Measurements from ENCODE around the gene ST8SIA3. TPM values are rescaled to one million over a fixed set of nuclear protein-coding genes. Genes with fewer than 3 reads are reported as not detected.

ST8SIA3 gene
- polyA plus RNA-seq, 1 donor (not counting 4 experiments of a cell fraction or from before 2014, with no cell fraction given) = not detected

DNA sequence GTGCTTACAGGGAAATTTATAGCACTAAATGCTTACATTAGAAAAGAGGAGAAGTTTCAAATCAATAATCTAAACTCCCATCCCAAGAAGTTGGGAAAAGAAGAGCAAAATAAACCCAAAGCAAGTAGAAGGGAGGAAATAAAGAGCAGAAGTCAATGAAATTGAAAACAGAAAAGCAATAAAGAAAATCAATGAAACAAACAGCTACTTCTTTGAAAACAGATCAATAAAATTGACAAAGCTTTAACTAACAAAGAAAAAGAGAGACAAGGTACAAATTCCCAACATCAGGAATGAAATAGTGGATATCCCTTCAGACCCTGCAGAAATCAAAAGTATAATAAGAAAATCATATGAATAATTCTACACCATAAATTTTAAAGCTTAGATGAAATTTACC, 57.3 kb downstream of the ST8SIA3 start:
- Histone ChIP-seq H3K9me1 (ENCODE audit: control insufficient read depth, extremely low read depth, insufficient read depth, low read length) (no peaks in the 10 kb centered on the region), H3K27me3 (ENCODE audit: control insufficient read depth, extremely low read depth, insufficient read depth, low read length) (no peaks in the 10 kb centered on the region), H3K4me1 (ENCODE audit: control insufficient read depth, extremely low read depth, insufficient read depth, low read length) (no peaks in the 10 kb centered on the region), H3K9ac (ENCODE audit: control insufficient read depth, extremely low read depth, insufficient read depth, low read length) (no peak overlapping the region), H3K79me2 (ENCODE audit: control insufficient read depth, insufficient read depth, low read length) (no peaks in the 10 kb centered on the region), H3K9me3 (ENCODE audit: control insufficient read depth, low read depth, low read length) (no peaks in the 10 kb centered on the region), H4K20me1 (ENCODE audit: control insufficient read depth, extremely low read depth, insufficient read depth, low read length) (no peaks in the 10 kb centered on the region), H3K36me3 (ENCODE audit: control insufficient read depth in 2 of 2, extremely low read depth in 1 of 2, insufficient read depth in 2 of 2, low read length in 2 of 2) (no peaks in the 10 kb centered on the region), H3K4me2 (ENCODE audit: control insufficient read depth, extremely low read depth, insufficient read depth, low read depth, low read length) (no peak overlapping the region), H2AFZ (ENCODE audit: control insufficient read depth, low read length) (no peak overlapping the region), H3K4me3 (ENCODE audit: control insufficient read depth in 2 of 3, extremely low read depth in 1 of 3, insufficient read depth in 2 of 3, low read depth in 1 of 3, low read length in 3 of 3) (no peak overlapping the region), H3K27ac (ENCODE audit: control insufficient read depth, insufficient read depth, low read length) (no peak overlapping the region)
- FAIRE-seq (no peak), DNase-seq (ENCODE audit: low read depth, low spot score) (no peak)
- dilution Hi-C loops (cut with MboI; ENCODE audit: extremely low pct_ligation_motif_present, low sequenced_read_pairs) = no loop called here
- no peak for TF ChIP-seq EZH2 (IDR thresholded peaks at IDR 0.05; ENCODE audit: low read length)
- TF ChIP-seq, protein P1, sequence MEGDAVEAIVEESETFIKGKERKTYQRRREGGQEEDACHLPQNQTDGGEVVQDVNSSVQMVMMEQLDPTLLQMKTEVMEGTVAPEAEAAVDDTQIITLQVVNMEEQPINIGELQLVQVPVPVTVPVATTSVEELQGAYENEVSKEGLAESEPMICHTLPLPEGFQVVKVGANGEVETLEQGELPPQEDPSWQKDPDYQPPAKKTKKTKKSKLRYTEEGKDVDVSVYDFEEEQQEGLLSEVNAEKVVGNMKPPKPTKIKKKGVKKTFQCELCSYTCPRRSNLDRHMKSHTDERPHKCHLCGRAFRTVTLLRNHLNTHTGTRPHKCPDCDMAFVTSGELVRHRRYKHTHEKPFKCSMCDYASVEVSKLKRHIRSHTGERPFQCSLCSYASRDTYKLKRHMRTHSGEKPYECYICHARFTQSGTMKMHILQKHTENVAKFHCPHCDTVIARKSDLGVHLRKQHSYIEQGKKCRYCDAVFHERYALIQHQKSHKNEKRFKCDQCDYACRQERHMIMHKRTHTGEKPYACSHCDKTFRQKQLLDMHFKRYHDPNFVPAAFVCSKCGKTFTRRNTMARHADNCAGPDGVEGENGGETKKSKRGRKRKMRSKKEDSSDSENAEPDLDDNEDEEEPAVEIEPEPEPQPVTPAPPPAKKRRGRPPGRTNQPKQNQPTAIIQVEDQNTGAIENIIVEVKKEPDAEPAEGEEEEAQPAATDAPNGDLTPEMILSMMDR (optimal IDR thresholded peaks at IDR 0.05 in 1 of 3, IDR thresholded peaks at IDR 0.05 in 1 of 3, conservative IDR thresholded peaks at IDR 0.05 in 1 of 3; ENCODE audit: extremely low read depth in 1 of 3, insufficient read depth in 2 of 3, low read length in 3 of 3) = no peak

DNA sequence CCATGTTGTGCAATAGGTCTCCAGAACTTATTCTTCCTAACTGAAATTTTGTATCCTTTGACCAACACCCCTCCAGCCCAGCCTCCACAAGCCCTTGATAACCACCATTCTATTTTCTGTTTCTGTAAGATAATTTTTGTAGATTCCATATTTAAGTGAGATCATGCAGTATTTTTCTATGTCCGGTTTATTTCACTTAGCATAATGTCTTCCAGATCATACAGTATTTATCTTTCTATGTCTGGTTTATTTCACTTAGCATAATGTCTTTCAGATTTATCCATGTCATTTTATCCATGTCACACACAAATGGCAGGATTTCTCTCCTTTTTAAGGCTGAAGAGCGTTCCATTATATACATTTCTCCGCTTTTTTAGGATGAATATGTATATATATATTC, 58.4 kb downstream of the ST8SIA3 start:
- DNase-seq (ENCODE audit: low read depth, low spot score) (no peak), FAIRE-seq (no peak)
- no peaks in the 10 kb centered on the region for H4K20me1 ChIP-seq (ENCODE audit: control insufficient read depth, extremely low read depth, insufficient read depth, low read length)
- H3K79me2 ChIP-seq (ENCODE audit: control insufficient read depth, insufficient read depth, low read length) = no peaks in the 10 kb centered on the region
- H2AFZ ChIP-seq (ENCODE audit: control insufficient read depth, low read length) = no peak overlapping the region
- H3K9me3 ChIP-seq (ENCODE audit: control insufficient read depth, low read depth, low read length) = no peaks in the 10 kb centered on the region
- H3K4me3 ChIP-seq (ENCODE audit: control insufficient read depth in 2 of 3, extremely low read depth in 1 of 3, insufficient read depth in 2 of 3, low read depth in 1 of 3, low read length in 3 of 3) = no peak overlapping the region
- H3K27ac ChIP-seq (ENCODE audit: control insufficient read depth, insufficient read depth, low read length) = no peak overlapping the region
- no peak overlapping the region for H3K4me2 ChIP-seq (ENCODE audit: control insufficient read depth, extremely low read depth, insufficient read depth, low read depth, low read length)
- TF ChIP-seq EZH2 (IDR thresholded peaks at IDR 0.05; ENCODE audit: low read length) = no peak
- TF ChIP-seq, protein P1 (optimal IDR thresholded peaks at IDR 0.05 in 1 of 3, IDR thresholded peaks at IDR 0.05 in 1 of 3, conservative IDR thresholded peaks at IDR 0.05 in 1 of 3; ENCODE audit: extremely low read depth in 1 of 3, insufficient read depth in 2 of 3, low read length in 3 of 3) = no peak
- no peaks in the 10 kb centered on the region for H3K4me1 ChIP-seq (ENCODE audit: control insufficient read depth, extremely low read depth, insufficient read depth, low read length)
- H3K27me3 ChIP-seq (ENCODE audit: control insufficient read depth, extremely low read depth, insufficient read depth, low read length) = no peaks in the 10 kb centered on the region
- no peak overlapping the region for H3K9ac ChIP-seq (ENCODE audit: control insufficient read depth, extremely low read depth, insufficient read depth, low read length)
- dilution Hi-C loops (cut with MboI; ENCODE audit: extremely low pct_ligation_motif_present, low sequenced_read_pairs) = no loop called here
- no peaks in the 10 kb centered on the region for H3K36me3 ChIP-seq (ENCODE audit: control insufficient read depth in 2 of 2, extremely low read depth in 1 of 2, insufficient read depth in 2 of 2, low read length in 2 of 2)
- no peaks in the 10 kb centered on the region for H3K9me1 ChIP-seq (ENCODE audit: control insufficient read depth, extremely low read depth, insufficient read depth, low read length)

All from keratinocyte (primary cell).